Fibroblast of lung (primary cell): ENCODE results near the gene PHF1.

Experiments
- EZH2 ChIP-seq: IDR thresholded peaks from 2 replicates; pipeline ENCODE4 v1.5.1; 2012; ENCODE audit warnings: low read length, control low read depth, mild to moderate bottlenecking; ENCODE audit errors: missing control alignments
- TF ChIP-seq, protein P1 (sequence below), 2 donors: IDR thresholded peaks in 1 of 2; conservative IDR thresholded peaks in 1 of 2; 1 replicate in 1 of 2; 2 replicates in 1 of 2; pipeline ENCODE4 v1.5.1; 2011 to 2012; ENCODE audit warnings: low read length in 2 of 2, control low read depth in 1 of 2, inconsistent platforms in 1 of 2, low read depth in 1 of 2, mild to moderate bottlenecking in 1 of 2

DNA sequence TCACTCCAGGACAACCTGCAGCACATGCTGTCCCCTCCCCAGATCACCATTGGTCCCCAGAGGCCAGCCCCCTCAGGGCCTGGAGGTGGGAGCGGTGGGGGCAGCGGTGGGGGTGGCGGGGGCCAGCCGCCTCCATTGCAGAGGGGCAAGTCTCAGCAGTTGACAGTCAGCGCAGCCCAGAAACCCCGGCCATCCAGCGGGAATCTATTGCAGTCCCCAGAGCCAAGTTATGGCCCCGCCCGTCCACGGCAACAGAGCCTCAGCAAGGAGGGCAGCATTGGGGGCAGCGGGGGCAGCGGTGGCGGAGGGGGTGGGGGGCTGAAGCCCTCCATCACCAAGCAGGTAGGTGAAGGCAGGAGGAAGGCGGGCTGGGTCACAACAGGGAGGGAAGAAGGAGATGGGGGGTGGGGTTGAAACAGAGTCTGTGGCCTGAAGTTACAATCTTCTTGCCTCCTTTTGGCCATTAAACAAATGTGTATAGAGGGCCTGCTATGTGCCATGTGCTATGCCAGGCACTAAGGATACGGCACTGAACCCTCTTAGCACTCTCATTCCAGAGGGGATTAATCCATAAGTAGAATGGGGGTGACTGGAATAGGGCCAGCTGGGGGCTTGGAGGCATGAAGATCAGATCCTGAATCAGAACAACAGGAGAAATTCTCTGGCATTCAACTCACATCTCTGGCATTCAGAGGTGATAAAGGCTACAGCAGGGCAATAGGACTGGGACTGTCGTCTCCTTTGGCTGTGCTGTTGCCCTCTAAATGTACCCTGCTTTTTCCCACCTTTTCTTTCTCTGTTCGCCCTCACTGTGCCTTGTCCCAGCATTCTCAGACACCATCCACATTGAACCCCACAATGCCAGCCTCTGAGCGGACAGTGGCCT is 33.0 kb downstream of the PHF1 start:
- TF ChIP-seq, protein P1, sequence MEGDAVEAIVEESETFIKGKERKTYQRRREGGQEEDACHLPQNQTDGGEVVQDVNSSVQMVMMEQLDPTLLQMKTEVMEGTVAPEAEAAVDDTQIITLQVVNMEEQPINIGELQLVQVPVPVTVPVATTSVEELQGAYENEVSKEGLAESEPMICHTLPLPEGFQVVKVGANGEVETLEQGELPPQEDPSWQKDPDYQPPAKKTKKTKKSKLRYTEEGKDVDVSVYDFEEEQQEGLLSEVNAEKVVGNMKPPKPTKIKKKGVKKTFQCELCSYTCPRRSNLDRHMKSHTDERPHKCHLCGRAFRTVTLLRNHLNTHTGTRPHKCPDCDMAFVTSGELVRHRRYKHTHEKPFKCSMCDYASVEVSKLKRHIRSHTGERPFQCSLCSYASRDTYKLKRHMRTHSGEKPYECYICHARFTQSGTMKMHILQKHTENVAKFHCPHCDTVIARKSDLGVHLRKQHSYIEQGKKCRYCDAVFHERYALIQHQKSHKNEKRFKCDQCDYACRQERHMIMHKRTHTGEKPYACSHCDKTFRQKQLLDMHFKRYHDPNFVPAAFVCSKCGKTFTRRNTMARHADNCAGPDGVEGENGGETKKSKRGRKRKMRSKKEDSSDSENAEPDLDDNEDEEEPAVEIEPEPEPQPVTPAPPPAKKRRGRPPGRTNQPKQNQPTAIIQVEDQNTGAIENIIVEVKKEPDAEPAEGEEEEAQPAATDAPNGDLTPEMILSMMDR (conservative IDR thresholded peaks at IDR 0.05 in 1 of 2, IDR thresholded peaks at IDR 0.05 in 1 of 2; ENCODE audit: low read depth in 1 of 2, low read length in 2 of 2) = no peak
- TF ChIP-seq EZH2 = no peak
